ENCODE data around the gene IGFBP4. TPM values are rescaled to one million over a fixed set of nuclear protein-coding genes. Genes with fewer than 3 reads are reported as not detected.

The IGFBP4 gene
- total and polyA plus RNA-seq, 2 of the 13 experiments (the other 11 are each of a cell fraction or from before 2014, with no cell fraction given): 4.1 to 49.0 TPM

DNA sequence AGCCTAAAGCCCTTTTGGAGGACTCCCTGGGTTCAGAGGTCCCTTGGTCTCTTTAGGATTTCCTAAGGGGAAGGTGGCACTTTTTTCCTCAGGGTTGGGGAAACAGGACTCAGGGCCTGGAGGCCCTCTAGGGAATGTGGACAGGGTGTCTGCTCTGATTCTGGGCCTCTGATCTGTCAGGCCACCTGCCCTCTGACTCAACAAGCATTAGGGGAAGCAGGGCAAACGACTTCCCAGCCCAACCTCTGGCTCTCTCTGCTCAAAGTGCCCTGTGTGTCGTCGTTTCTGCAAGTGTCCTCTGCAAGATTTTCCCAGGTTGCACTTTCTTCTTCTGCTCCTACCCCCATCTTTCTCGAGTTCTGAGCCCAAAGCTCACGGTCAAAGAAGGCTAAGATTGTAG lies 6.6 kb upstream of the IGFBP4 start (continued):
- no peak for TF ChIP-seq IKZF1 (IDR thresholded peaks at IDR 0.05)
- no peak for TF ChIP-seq MYC (CRISPR knock-in tag; IDR thresholded peaks at IDR 0.05; ENCODE audit: borderline replicate concordance)
- TF ChIP-seq HES4 (CRISPR knock-in tag; IDR thresholded peaks at IDR 0.05; ENCODE audit: borderline replicate concordance): no peak
- no peak for TF ChIP-seq FOXK2 (IDR thresholded peaks at IDR 0.05)

DNA sequence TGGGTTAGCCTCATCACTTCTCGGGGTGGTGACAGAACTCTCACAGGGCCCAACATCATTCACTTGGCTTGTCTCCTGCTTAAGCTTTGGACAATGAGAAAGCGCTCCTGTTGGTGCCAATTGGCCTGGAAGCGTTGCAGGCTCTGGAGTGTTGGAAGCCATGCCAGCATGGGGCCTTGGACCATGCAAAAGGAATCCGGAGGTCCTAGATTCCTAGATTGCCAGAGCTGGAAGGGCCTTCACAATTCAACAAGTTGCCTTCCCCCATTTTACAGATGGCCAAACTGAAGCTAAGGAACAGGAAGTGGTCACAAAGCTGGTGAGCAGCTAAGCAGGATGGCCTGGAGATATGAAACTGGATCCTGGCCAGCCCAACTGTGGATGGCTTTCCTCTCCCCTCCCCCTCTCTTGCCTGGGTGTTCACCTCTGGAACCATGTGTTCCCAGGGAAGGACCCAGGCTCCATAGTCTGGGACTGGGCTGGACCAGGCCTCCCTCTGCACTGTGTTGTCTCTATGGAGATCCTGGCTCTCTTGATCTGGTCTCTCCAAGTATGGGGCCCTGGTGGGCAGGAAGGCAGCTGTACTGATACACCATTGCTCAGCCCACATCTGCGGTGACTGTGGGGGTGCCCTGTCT lies 6.0 kb upstream of the IGFBP4 start:
- no peak overlapping the region for H3K4me3 ChIP-seq (replicated peaks in 1 of 3; ENCODE audit: insufficient read depth in 1 of 3, low read depth in 2 of 3, low read length in 3 of 3)
- no peaks in the 10 kb centered on the region for H3K79me2 ChIP-seq (ENCODE audit: insufficient read depth, low read length)
- H3K9me3 ChIP-seq (ENCODE audit: low read length): no peaks in the 10 kb centered on the region
- H2AFZ ChIP-seq (ENCODE audit: low read length): no peak overlapping the region
- CTCF ChIA-PET (ENCODE audit: low intra/inter-chr PET ratio, low total read pairs): no interaction called here
- H3K4me2 ChIP-seq (ENCODE audit: low read depth, low read length): no peak overlapping the region
- peaks cover 8% of the 10 kb centered on the region; the same call in 1 of the 2 replicates for H3K4me1 ChIP-seq (ENCODE audit: insufficient read depth, low read length)
- H3K27ac ChIP-seq (ENCODE audit: extremely low read length, insufficient read depth, low read length): no peak overlapping the region
- no peaks in the 10 kb centered on the region for H4K20me1 ChIP-seq (ENCODE audit: insufficient read depth, low read length)
- no peak overlapping the region for H3K9ac ChIP-seq (ENCODE audit: insufficient read depth, low read depth, low read length)
- H3K27me3 ChIP-seq (ENCODE audit: control insufficient read depth in 1 of 2, insufficient read depth in 2 of 2, low read length in 2 of 2): peaks cover 0 to 9% of the 10 kb centered on the region in 2 experiments; a peak in 1 of 5 replicates
- in situ Hi-C loops (cut with HindIII; ENCODE audit: extremely low pct_ligation_motif_present, low pct_unique_long_range_greater_than_20kb): no loop called here
- TF ChIP-seq ZNF629 (CRISPR knock-in tag; conservative IDR thresholded peaks at IDR 0.05): peak; percentile 40; the same call in 1 of the 2 replicates
- no peak for TF ChIP-seq ZNF567 (CRISPR knock-in tag; IDR thresholded peaks at IDR 0.05; ENCODE audit: borderline replicate concordance)
- no peak for TF ChIP-seq ZNF10 (CRISPR knock-in tag; IDR thresholded peaks at IDR 0.05; ENCODE audit: borderline replicate concordance, low read depth)
- TF ChIP-seq TOPORS (CRISPR knock-in tag; IDR thresholded peaks at IDR 0.05): no peak
- no peak for TF ChIP-seq ZNF350 (CRISPR knock-in tag; IDR thresholded peaks at IDR 0.05; ENCODE audit: borderline replicate concordance, low read depth)
- no peak for TF ChIP-seq TCF7 (IDR thresholded peaks at IDR 0.05; ENCODE audit: low read depth)
- no peak for TF ChIP-seq ISL2 (CRISPR knock-in tag; IDR thresholded peaks at IDR 0.05)
- intact Hi-C loops (cut with micrococcal nuclease; ENCODE audit: unreplicated experiment): no loop called here
- H3K36me3 ChIP-seq (replicated peaks in 1 of 2; ENCODE audit: control insufficient read depth in 1 of 2, insufficient read depth in 2 of 2, low read length in 2 of 2): no peaks in the 10 kb centered on the region
- DNase-seq (ENCODE audit: low spot score) (no peak), FAIRE-seq (no peak), ATAC-seq (no peak)
- no TSS peak for BruUV-seq (replicated peaks)
- POLR2A ChIA-PET: interaction anchor here (0.5 kb wide), 1 partner anchor 13 kb away, joined by 3 read pairs; no protein-coding TSS in a partner anchor
- 55% methylated on average over 4 of the region's 5 CpGs for WGBS (ENCODE audit: low lambda C conversion rate)

Data from HepG2 (cell line).